ENCODE results near the gene VAC14.

The VAC14 gene

GRCh38 chr16:70805380-70805779 lies 4.4 kb upstream of the VAC14 start:
- no peak overlapping the region for H3K4me3 ChIP-seq (replicated peaks; ENCODE audit: low read depth, low read length)
- no peak for DNase-seq (ENCODE audit: extremely low read depth, insufficient read length)
- no peaks in the 10 kb centered on the region for H3K27me3 ChIP-seq (replicated peaks; ENCODE audit: control insufficient read depth, insufficient read depth, low read length)
- no peaks in the 10 kb centered on the region for H3K36me3 ChIP-seq (ENCODE audit: control insufficient read depth, insufficient read depth, low read length)
- no peak for TF ChIP-seq CTCF (IDR thresholded peaks at IDR 0.05; ENCODE audit: insufficient read depth, low read length, poor library complexity, severe bottlenecking)

GRCh38 chr16:70804734-70805169 lies 3.8 kb upstream of the VAC14 start:
- no peak overlapping the region for H3K4me3 ChIP-seq (replicated peaks; ENCODE audit: low read depth, low read length)
- H3K36me3 ChIP-seq (ENCODE audit: control insufficient read depth, insufficient read depth, low read length), result no peaks in the 10 kb centered on the region
- TF ChIP-seq CTCF (IDR thresholded peaks at IDR 0.05; ENCODE audit: insufficient read depth, low read length, poor library complexity, severe bottlenecking), result no peak
- no peak for DNase-seq (ENCODE audit: extremely low read depth, insufficient read length)
- no peaks in the 10 kb centered on the region for H3K27me3 ChIP-seq (replicated peaks; ENCODE audit: control insufficient read depth, insufficient read depth, low read length)

- no peak for TF ChIP-seq CTCF (IDR thresholded peaks at IDR 0.05; ENCODE audit: insufficient read depth, low read length, poor library complexity, severe bottlenecking)
- Histone ChIP-seq H3K27me3 (replicated peaks; ENCODE audit: control insufficient read depth, insufficient read depth, low read length) (no peaks in the 10 kb centered on the region), H3K4me3 (replicated peaks; ENCODE audit: low read depth, low read length) (no peak overlapping the region), H3K36me3 (ENCODE audit: control insufficient read depth, insufficient read depth, low read length) (no peaks in the 10 kb centered on the region)
- DNase-seq (ENCODE audit: extremely low read depth, insufficient read length), result no peak
These were observed 3.3 kb upstream of the VAC14 start for GRCh38 chr16:70804153-70804733.

- no peak for DNase-seq (ENCODE audit: extremely low read depth, insufficient read length)
These were observed 2.4 kb upstream of the VAC14 start for GRCh38 chr16:70803319-70803718.

GRCh38 chr16:70801611-70802010 lies 653 bp upstream of the VAC14 start:
- Histone ChIP-seq H3K4me3 (replicated peaks; ENCODE audit: low read depth, low read length) (no peak overlapping the region), H3K36me3 (ENCODE audit: control insufficient read depth, insufficient read depth, low read length) (peaks cover 3% of the 10 kb centered on the region), H3K27me3 (replicated peaks; ENCODE audit: control insufficient read depth, insufficient read depth, low read length) (no peaks in the 10 kb centered on the region)
- no peak for DNase-seq (ENCODE audit: extremely low read depth, insufficient read length)
- no peak for TF ChIP-seq CTCF (IDR thresholded peaks at IDR 0.05; ENCODE audit: insufficient read depth, low read length, poor library complexity, severe bottlenecking)

More at GRCh38 chr16:70803319-70803718, 2.4 kb upstream of the VAC14 start:
- no peak for TF ChIP-seq CTCF (IDR thresholded peaks at IDR 0.05; ENCODE audit: insufficient read depth, low read length, poor library complexity, severe bottlenecking)
- Histone ChIP-seq H3K27me3 (replicated peaks; ENCODE audit: control insufficient read depth, insufficient read depth, low read length) (no peaks in the 10 kb centered on the region), H3K36me3 (ENCODE audit: control insufficient read depth, insufficient read depth, low read length) (peaks cover 3% of the 10 kb centered on the region), H3K4me3 (replicated peaks; ENCODE audit: low read depth, low read length) (no peak overlapping the region)

GRCh38 chr16:70800311-70800710 lies 647 bp downstream of the VAC14 start:
- DNase-seq (ENCODE audit: extremely low read depth, insufficient read length), result no peak
- no peak for TF ChIP-seq CTCF (IDR thresholded peaks at IDR 0.05; ENCODE audit: insufficient read depth, low read length, poor library complexity, severe bottlenecking)
- H3K4me3 ChIP-seq (replicated peaks; ENCODE audit: low read depth, low read length), result peak overlapping the region; percentile 81
- H3K27me3 ChIP-seq (replicated peaks; ENCODE audit: control insufficient read depth, insufficient read depth, low read length), result no peaks in the 10 kb centered on the region
- H3K36me3 ChIP-seq (ENCODE audit: control insufficient read depth, insufficient read depth, low read length), result peaks cover 3% of the 10 kb centered on the region

Measured in GM06990 (cell line).